ENCODE measurements around the gene SOX2.
A peak's percentile ranks its signal among the peaks of the same experiment; 100 is the strongest.

The SOX2 gene

DNA sequence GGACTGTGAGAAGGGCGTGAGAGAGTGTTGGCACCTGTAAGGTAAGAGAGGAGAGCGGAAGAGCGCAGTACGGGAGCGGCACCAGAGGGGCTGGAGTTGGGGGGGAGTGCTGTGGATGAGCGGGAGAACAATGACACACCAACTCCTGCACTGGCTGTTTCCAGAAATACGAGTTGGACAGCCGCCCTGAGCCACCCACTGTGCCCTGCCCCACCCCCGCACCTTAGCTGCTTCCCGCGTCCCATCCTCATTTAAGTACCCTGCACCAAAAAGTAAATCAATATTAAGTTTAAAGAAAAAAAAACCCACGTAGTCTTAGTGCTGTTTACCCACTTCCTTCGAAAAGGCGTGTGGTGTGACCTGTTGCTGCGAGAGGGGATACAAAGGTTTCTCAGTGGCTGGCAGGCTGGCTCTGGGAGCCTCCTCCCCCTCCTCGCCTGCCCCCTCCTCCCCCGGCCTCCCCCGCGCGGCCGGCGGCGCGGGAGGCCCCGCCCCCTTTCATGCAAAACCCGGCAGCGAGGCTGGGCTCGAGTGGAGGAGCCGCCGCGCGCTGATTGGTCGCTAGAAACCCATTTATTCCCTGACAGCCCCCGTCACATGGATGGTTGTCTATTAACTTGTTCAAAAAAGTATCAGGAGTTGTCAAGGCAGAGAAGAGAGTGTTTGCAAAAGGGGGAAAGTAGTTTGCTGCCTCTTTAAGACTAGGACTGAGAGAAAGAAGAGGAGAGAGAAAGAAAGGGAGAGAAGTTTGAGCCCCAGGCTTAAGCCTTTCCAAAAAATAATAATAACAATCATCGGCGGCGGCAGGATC, at the start of gene SOX2:
Gene SOX2, plus strand, starts transcription at position 601 of the 811 bp plus-strand sequence. CDS start 436 bp downstream, outside the sequence.
- DNase-seq, result peak in 49 of 51 donors; percentile 35 to 95 (median 87)

GRCh38 chr3:181683563-181683962, 28.2 kb upstream of the SOX2 start:
- DNase-seq, result no peak

GRCh38 chr3:181687190-181687589, 24.5 kb upstream of the SOX2 start:
- DNase-seq, result no peak

- peak in 4 of 51 donors; percentile 5 to 34 (median 6) for DNase-seq
Measured at GRCh38 chr3:181687731-181688130, 24.0 kb upstream of the SOX2 start.

DNA sequence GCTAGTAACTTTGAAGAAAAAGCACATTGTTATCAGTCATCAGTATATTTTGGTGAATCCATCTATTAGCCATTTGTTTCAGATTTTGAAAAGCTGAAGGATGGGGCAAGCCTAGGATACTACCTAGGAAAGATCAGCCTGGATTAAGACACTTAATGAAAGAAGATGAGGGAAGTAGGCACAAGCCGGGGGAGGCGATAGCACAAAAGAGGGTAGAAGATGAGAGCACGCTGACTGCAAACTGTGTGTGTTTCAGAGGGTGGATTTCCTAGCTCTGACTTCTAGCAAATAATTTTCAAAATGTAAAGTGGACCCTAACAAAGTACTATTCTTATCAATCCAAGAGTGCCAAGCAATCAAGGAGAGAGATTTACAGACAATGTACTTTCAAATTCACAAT, 22.2 kb upstream of the SOX2 start:
- peak in 3 of 51 donors; percentile 9 to 12 (median 11) for DNase-seq

GRCh38 chr3:181690769-181691168, 21.0 kb upstream of the SOX2 start:
- DNase-seq, result no peak

- no peak for DNase-seq
Measured at GRCh38 chr3:181691901-181692300, 19.8 kb upstream of the SOX2 start.

DNA sequence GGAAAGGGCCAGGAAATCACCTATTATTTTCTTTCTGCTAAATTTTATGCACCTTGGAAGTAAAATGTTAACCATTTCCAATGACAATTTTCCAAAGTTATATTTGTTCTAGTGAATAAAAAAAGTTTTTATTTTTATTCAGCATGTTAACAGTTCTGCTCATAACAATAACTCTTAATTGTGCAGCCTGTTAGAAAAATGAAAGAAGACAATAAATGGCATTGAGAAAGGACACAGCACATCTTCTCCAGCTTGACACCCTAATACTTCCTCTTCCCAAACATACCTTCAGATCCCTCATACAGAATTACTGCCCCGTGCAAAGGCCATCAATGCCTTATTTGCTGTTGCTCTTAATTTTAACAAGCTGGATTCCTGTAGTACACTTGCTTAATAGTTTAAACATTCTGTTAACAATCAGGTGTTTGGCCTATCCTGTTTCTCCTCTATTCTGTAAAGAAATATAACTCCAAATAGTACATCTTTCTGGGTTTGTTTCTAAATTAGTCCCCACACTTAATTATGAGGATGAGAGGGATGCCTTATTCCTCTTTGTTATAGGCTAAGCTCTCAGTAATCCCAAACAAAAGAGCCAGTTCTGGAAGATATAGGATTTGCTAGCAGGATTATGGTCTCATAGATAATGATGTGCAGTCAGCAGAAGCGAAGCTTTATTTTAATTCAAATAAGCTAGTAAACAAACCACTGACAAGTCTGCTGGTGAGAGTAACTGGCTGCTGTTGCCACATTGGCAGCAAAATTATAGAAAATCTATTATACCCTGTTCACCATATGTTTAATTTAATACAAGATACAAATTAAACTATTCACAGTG, 19.2 kb upstream of the SOX2 start:
- DNase-seq, result no peak

DNA sequence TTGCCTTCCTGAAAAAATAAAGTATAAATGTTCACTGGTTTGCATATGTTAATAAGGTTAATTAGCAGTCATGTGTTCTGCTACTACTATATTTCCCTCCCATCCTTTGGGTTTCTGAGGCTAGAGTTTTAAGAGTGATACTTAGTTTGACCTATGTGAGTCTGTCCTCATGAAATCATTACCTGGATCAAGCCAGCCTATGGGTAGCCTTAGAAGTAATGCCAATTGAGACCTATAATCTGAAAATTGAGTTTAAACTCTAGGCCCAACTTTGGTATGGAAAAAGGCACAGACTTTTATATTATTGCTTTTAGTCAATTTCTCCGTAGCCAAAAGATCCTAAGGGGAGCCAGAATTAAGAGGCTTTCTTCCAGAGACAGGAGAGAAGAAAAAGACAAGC, 18.4 kb upstream of the SOX2 start:
- no peak for DNase-seq

DNA sequence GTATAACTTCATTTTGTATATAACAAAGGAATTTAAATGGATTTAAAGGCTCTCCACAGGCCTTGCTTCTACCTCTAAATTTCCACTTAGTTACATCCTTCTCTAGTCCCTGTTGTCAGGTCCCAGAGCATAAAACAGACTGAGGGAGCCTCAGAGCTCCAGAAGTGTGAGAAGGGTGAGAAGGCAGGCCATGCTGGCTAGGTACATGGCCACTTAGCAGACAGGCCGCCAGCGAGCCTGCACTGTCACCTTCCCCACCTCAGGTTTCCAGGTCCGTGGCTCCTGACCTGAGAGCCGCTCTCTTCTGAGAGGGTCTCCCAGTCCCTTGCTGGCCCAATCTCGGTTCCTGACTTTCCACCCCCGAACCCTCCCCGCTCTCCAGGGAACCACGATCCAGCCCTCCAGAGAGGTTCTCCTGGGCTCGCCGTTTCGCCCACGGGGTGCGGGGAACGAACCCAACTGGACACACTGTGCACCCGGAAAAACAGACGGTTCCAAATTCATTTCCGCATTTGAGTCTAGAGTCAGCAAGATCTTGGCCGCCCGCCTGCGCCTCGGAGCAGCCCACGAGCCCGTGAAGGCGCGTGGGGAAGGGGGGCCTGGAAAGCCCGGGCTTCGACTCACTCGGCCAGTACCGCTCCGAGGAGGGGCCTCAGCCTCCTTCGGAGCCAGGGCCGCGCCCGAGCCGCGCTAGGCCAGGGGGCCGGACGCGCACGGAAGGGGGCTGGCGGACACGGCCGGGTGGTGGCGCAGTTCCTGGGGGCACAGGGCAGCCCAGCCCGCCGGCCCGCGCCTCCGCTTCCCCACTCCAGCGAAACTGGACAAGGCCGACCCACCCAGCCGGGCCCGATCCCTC, 16.7 kb upstream of the SOX2 start:
- DNase-seq, result peak in 47 of 51 donors; percentile 27 to 96 (median 75)

DNA sequence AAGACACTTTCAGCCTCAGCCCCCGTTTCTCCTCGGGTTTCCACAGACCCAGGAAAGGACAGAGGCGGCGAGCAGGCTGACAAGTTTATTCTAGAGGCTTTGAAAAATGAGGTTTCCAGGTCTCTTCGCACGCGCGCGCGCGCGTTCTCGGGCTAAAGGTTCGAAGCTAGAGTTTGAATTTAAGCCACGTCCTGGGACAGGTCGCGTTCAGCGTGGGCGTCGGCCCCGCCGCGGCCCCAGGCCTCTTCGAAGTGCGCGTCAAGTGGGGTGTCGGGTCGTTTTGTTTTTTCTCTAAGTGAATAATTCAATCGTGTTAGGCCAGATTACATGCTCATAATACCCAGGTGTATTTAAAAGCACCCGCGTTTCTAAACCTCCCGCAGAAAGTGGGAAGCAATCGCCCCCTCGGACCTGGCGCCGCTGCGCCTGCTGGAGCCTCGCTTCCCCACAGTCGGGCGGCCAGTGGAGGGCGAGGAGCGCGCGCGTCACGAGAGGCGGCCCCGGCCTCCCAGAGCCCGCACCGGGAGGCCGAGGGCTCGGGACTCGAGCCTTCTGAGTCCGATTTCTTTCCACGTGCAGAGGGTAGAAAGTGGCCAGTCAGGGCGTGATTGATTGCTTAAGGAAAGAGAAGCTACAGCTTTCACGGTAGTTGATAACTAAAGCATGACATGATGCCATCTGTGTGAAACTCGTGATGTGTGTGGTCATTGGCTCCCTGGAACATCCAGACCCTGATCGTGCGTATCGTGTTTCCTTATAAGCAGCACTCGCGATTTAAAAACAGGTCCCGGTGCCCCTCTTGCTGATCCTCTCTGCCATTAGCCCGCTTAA, 15.8 kb upstream of the SOX2 start:
- DNase-seq, result peak in 30 of 51 donors; percentile 31 to 79 (median 52)

- peak in 1 of 51 donors; percentile 36 for DNase-seq
Measured at GRCh38 chr3:181696626-181697230, 15.0 kb upstream of the SOX2 start.

DNA sequence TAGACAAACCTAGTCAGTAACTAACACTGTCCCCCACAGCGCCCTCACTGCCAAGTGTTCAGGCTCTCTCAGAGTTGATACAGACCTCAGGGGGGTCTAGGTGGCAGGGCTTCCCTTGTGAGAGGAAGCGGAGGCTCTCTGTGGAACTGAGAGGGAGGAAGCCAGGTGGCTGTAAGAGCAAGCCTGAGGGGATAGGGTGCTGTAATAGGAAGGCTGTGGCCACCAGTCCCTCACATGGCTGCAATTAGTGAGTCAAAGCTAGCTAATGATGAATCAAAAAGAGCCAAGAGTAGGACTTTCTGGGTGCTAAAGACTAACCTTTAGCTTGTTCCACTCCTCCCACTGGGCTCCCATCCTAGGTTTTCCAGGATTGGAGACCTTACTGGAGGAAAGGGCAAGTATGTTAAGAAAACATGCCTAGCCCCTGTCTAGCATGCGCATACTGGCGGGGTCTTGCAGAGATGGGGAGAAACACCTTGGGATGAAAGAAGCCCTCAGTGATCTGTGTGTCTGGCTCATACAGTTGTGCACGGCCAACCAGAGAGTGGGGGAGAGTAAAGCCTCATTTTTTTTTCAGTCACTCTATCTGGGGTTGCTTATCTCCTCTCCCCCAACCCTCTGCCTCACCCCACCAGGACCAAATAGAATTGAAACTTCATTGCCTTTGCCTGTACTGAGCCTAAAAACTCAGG, 13.3 kb upstream of the SOX2 start:
- DNase-seq, result peak in 13 of 51 donors; percentile 22 to 72 (median 41)

GRCh38 chr3:181699171-181699903, 12.4 kb upstream of the SOX2 start:
- peak in 23 of 51 donors; percentile 11 to 65 (median 44) for DNase-seq

GRCh38 chr3:181700168-181701087, 11.3 kb upstream of the SOX2 start:
- DNase-seq, result peak in 42 of 51 donors; percentile 13 to 93 (median 68)

GRCh38 chr3:181701096-181701495, 10.6 kb upstream of the SOX2 start:
- DNase-seq, result no peak

All from hypothalamus (tissue), 51 donors.